Brain pericyte (primary cell): ENCODE measurements around the gene SLC26A1.
"Not testable (repeated sequence)": the region's sequence is repeated elsewhere in the genome, so short reads cannot be mapped to it uniquely, and the experiment has no call there.

Source experiments
- DNase-seq: peaks from one replicate; pipeline ENCODE4 v3.0.0-alpha.2; 2012; ENCODE audit warnings: low read depth, low spot score

SLC26A1 gene

GRCh38 chr4:954211-955020, 38.8 kb downstream of the SLC26A1 start:
- DNase-seq = no peak

GRCh38 chr4:953574-953915, 39.7 kb downstream of the SLC26A1 start:
- DNase-seq = no peak

- DNase-seq = no peak
These were observed 40.2 kb downstream of the SLC26A1 start for GRCh38 chr4:952881-953573.

GRCh38 chr4:951594-952468, 41.4 kb downstream of the SLC26A1 start:
- DNase-seq = no peak

GRCh38 chr4:951186-951585, 42.0 kb downstream of the SLC26A1 start:
- DNase-seq = no peak

GRCh38 chr4:950136-951020, 42.8 kb downstream of the SLC26A1 start:
- DNase-seq = no peak

GRCh38 chr4:949656-950055, 43.5 kb downstream of the SLC26A1 start:
- no peak for DNase-seq

- no peak for DNase-seq
These were observed 44.3 kb downstream of the SLC26A1 start for GRCh38 chr4:948936-949300.

- DNase-seq = no peak
These were observed 44.9 kb downstream of the SLC26A1 start for GRCh38 chr4:948101-948935.

- DNase-seq = no peak
These were observed 45.7 kb downstream of the SLC26A1 start for GRCh38 chr4:947491-947971.

GRCh38 chr4:946517-947471, 46.4 kb downstream of the SLC26A1 start:
- no peak for DNase-seq

- no peak for DNase-seq
These were observed 47.1 kb downstream of the SLC26A1 start for GRCh38 chr4:946103-946450.

GRCh38 chr4:945274-946102, 47.7 kb downstream of the SLC26A1 start:
- DNase-seq = no peak

GRCh38 chr4:939508-939907, 53.7 kb downstream of the SLC26A1 start:
- DNase-seq = not testable (repeated sequence)
